ENCODE measurements around the gene OPCML.

DNA sequence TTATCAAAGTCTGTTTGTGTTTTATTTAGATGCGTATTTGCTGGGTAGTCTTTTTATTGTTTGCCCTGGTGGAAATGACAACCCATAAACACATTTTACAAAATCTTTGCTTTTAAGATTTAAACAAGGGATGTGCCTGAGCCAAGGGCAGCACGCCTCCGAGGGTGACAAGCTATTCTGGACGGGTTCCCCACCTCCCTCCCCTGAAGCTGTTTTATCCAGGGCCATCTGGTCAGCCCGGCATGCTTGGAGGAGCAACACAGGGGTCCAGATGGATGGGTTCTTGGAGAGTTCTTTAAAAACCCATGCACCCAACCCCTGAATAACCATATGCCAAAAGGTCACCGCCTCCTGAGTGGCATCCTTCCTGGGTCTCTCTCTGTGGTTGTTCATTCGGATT lies 408.9 kb downstream of the OPCML start:
- TF ChIP-seq EZH2 (IDR thresholded peaks at IDR 0.05; ENCODE audit: low read length, missing control alignments): no peak
- TF ChIP-seq, protein P1, sequence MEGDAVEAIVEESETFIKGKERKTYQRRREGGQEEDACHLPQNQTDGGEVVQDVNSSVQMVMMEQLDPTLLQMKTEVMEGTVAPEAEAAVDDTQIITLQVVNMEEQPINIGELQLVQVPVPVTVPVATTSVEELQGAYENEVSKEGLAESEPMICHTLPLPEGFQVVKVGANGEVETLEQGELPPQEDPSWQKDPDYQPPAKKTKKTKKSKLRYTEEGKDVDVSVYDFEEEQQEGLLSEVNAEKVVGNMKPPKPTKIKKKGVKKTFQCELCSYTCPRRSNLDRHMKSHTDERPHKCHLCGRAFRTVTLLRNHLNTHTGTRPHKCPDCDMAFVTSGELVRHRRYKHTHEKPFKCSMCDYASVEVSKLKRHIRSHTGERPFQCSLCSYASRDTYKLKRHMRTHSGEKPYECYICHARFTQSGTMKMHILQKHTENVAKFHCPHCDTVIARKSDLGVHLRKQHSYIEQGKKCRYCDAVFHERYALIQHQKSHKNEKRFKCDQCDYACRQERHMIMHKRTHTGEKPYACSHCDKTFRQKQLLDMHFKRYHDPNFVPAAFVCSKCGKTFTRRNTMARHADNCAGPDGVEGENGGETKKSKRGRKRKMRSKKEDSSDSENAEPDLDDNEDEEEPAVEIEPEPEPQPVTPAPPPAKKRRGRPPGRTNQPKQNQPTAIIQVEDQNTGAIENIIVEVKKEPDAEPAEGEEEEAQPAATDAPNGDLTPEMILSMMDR (conservative IDR thresholded peaks at IDR 0.05 in 1 of 2, IDR thresholded peaks at IDR 0.05 in 1 of 2; ENCODE audit: low read depth in 1 of 2, low read length in 2 of 2): no peak
